ENCODE data around the gene HBA2. TPM values are rescaled to one million over a fixed set of nuclear protein-coding genes. Genes with fewer than 3 reads are reported as not detected.

HBA2 gene
- total and polyA plus RNA-seq, 9 of the 15 experiments (the other 6 are each of a cell fraction or from before 2014, with no cell fraction given): 40.4 to 853 (median 286) TPM

DNA sequence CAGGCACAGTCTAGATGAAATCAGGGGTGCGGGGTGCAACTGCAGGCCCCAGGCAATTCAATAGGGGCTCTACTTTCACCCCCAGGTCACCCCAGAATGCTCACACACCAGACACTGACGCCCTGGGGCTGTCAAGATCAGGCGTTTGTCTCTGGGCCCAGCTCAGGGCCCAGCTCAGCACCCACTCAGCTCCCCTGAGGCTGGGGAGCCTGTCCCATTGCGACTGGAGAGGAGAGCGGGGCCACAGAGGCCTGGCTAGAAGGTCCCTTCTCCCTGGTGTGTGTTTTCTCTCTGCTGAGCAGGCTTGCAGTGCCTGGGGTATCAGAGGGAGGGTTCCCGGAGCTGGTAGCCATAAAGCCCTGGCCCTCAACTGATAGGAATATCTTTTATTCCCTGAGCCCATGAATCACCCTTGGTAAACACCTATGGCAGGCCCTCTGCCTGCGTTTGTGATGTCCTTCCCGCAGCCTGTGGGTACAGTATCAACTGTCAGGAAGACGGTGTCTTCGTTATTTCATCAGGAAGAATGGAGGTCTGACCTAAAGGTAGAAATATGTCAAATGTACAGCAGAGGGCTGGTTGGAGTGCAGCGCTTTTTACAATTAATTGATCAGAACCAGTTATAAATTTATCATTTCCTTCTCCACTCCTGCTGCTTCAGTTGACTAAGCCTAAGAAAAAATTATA, 5.4 kb downstream of the HBA2 start (continued):
- TF ChIP-seq SMAD3 (CRISPR knock-in tag; conservative IDR thresholded peaks at IDR 0.05): no peak
- no peak for TF ChIP-seq BRCA1 (IDR thresholded peaks at IDR 0.05)
- no peak for TF ChIP-seq BRCA1 (CRISPR knock-in tag; IDR thresholded peaks at IDR 0.05)
- TF ChIP-seq CHD1 (IDR thresholded peaks at IDR 0.05; ENCODE audit: low read length): peak; percentile 82
- TF ChIP-seq ZNF212 (CRISPR knock-in tag; IDR thresholded peaks at IDR 0.05): no peak
- TF ChIP-seq, protein P1, sequence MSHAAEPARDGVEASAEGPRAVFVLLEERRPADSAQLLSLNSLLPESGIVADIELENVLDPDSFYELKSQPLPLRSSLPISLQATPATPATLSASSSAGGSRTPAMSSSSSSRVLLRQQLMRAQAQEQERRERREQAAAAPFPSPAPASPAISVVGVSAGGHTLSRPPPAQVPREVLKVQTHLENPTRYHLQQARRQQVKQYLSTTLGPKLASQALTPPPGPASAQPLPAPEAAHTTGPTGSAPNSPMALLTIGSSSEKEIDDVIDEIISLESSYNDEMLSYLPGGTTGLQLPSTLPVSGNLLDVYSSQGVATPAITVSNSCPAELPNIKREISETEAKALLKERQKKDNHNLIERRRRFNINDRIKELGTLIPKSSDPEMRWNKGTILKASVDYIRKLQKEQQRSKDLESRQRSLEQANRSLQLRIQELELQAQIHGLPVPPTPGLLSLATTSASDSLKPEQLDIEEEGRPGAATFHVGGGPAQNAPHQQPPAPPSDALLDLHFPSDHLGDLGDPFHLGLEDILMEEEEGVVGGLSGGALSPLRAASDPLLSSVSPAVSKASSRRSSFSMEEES (CRISPR knock-in tag; IDR thresholded peaks at IDR 0.05): no peak
- TF ChIP-seq SIN3A (IDR thresholded peaks at IDR 0.05; ENCODE audit: borderline replicate concordance in 2 of 2, control insufficient read depth in 1 of 2, low read depth in 2 of 2, low read length in 2 of 2): 0 out of 4 replicates have a peak, but pooled peaks of 1 of the 2 experiments have one; percentile 15
- TF ChIP-seq JUN (IDR thresholded peaks at IDR 0.05; ENCODE audit: borderline replicate concordance, low read depth, low read length): no peak
- TF ChIP-seq JUN (CRISPR knock-in tag; IDR thresholded peaks at IDR 0.05; ENCODE audit: borderline replicate concordance): no peak
- 0 out of 2 replicates have a peak, but pooled peaks have one; percentile 26 for TF ChIP-seq TARDBP (IDR thresholded peaks at IDR 0.05)
- TF ChIP-seq, protein P2, sequence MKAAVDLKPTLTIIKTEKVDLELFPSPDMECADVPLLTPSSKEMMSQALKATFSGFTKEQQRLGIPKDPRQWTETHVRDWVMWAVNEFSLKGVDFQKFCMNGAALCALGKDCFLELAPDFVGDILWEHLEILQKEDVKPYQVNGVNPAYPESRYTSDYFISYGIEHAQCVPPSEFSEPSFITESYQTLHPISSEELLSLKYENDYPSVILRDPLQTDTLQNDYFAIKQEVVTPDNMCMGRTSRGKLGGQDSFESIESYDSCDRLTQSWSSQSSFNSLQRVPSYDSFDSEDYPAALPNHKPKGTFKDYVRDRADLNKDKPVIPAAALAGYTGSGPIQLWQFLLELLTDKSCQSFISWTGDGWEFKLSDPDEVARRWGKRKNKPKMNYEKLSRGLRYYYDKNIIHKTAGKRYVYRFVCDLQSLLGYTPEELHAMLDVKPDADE (conservative IDR thresholded peaks at IDR 0.05; ENCODE audit: control insufficient read depth, low read depth, low read length): no peak
- no peak for TF ChIP-seq ZNF175 (CRISPR knock-in tag; IDR thresholded peaks at IDR 0.05; ENCODE audit: low read depth)
- no peak for TF ChIP-seq TAF1 (IDR thresholded peaks at IDR 0.05; ENCODE audit: control insufficient read depth, extremely low read depth, insufficient read depth, low read length, severe bottlenecking)
- TF ChIP-seq MEIS2 (IDR thresholded peaks at IDR 0.05; ENCODE audit: partially characterized antibody): peak; percentile 86
- peak; percentile 63 for TF ChIP-seq POLR2G (IDR thresholded peaks at IDR 0.05; ENCODE audit: low read depth, low read length)
- TF ChIP-seq RBM25 (IDR thresholded peaks at IDR 0.05; ENCODE audit: low read depth, low read length, severe bottlenecking): no peak
- no peak for TF ChIP-seq ZNF253 (CRISPR knock-in tag; conservative IDR thresholded peaks at IDR 0.05)
- 0 out of 2 replicates have a peak, but pooled peaks have one; percentile 30 for TF ChIP-seq PHF21A (IDR thresholded peaks at IDR 0.05; ENCODE audit: borderline replicate concordance, low read depth)
- TF ChIP-seq, protein P3, sequence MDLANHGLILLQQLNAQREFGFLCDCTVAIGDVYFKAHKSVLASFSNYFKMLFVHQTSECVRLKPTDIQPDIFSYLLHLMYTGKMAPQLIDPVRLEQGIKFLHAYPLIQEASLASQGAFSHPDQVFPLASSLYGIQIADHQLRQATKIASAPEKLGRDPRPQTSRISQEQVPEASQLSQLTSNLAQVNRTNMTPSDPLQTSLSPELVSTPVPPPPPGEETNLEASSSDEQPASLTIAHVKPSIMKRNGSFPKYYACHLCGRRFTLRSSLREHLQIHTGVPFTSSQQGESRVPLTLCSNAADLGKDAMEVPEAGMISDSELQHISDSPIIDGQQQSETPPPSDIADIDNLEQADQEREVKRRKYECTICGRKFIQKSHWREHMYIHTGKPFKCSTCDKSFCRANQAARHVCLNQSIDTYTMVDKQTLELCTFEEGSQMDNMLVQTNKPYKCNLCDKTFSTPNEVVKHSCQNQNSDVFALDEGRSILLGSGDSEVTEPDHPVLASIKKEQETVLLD (IDR thresholded peaks at IDR 0.05): 0 out of 2 replicates have a peak, but pooled peaks have one; percentile 33
- TF ChIP-seq ARID1B (IDR thresholded peaks at IDR 0.05): peak; percentile 75
- TF ChIP-seq FOSL1 (tag; conservative IDR thresholded peaks at IDR 0.05): peak; percentile 41; the same call in 1 of the 2 replicates
- no peak for TF ChIP-seq MYBL2 (IDR thresholded peaks at IDR 0.05; ENCODE audit: low read depth)
- TF ChIP-seq MYBL2 (CRISPR knock-in tag; IDR thresholded peaks at IDR 0.05; ENCODE audit: borderline replicate concordance): no peak
